OCI-LY7 (cell line): ENCODE measurements around the gene ESPNL. TPM values are rescaled to one million over a fixed set of nuclear protein-coding genes. Genes with fewer than 3 reads are reported as not detected.

Source experiments
- BruUV-seq: library from RNA; stranded (reverse); fragments of 400-500 nt; replicated peaks from 2 replicates; lab custom pipeline; 2021; lab: Mats Ljungman, UMichigan
- CTCF ChIA-PET: fragments of 300-600 bp; sonication (Branson Sonifier 250); formaldehyde crosslinking; loops from one replicate; lab custom pipeline; 2022; ENCODE audit warnings: antibody characterized with exemption; ENCODE audit not compliant: unreplicated experiment; lab: Charles Lee
- POLR2A ChIA-PET: fragments of 300-600 bp; sonication (Branson Sonifier 250); formaldehyde crosslinking; loops from one replicate; lab custom pipeline; 2022; ENCODE audit warnings: antibody characterized with exemption; lab: Charles Lee
- DNase-seq: peaks from one replicate; pipeline ENCODE4 v3.0.0-alpha.2; 2015; ENCODE audit warnings: low spot score
- H2AFZ ChIP-seq: fragments of 200-600 bp; sonication (generic), shearing (Covaris generic); 2 replicates; pipeline ENCODE4 v1.6.1; 2014; ENCODE audit warnings: mild to moderate bottlenecking, antibody characterized with exemption, low read length, moderate library complexity
- H3K27ac ChIP-seq: fragments of 200-600 bp; sonication (generic); 2 replicates; pipeline ENCODE4 v1.5.1; 2014; ENCODE audit warnings: mixed run types, low read depth, mild to moderate bottlenecking, moderate library complexity, low read length, inconsistent platforms; ENCODE audit not compliant: poor library complexity, severe bottlenecking
- H3K36me3 ChIP-seq: fragments of 200-600 bp; sonication (generic); 2 replicates; pipeline ENCODE4 v1.6.1; 2014; ENCODE audit warnings: mild to moderate bottlenecking, antibody characterized with exemption, low read length, moderate library complexity, mixed read lengths; ENCODE audit not compliant: insufficient read depth
- H3K4me1 ChIP-seq: fragments of 200-600 bp; sonication (generic); 2 replicates; pipeline ENCODE4 v1.5.1; 2014; ENCODE audit warnings: mild to moderate bottlenecking, low read length; ENCODE audit not compliant: insufficient read depth, poor library complexity, severe bottlenecking
- H3K4me2 ChIP-seq: fragments of 200-600 bp; sonication (generic); 2 replicates; pipeline ENCODE4 v1.6.1; 2014; ENCODE audit warnings: mild to moderate bottlenecking, low read length
- H3K4me3 ChIP-seq: fragments of 200-600 bp; sonication (generic); 2 replicates; pipeline ENCODE4 v1.5.1; 2014; ENCODE audit warnings: mild to moderate bottlenecking, low read depth, low read length; ENCODE audit not compliant: poor library complexity, severe bottlenecking
- H3K79me2 ChIP-seq: fragments of 200-600 bp; sonication (generic); 2 replicates; pipeline ENCODE4 v1.6.1; 2016; ENCODE audit warnings: low read depth, mild to moderate bottlenecking, low read length, moderate library complexity, mixed read lengths; ENCODE audit not compliant: insufficient read depth
- H3K9me2 ChIP-seq: fragments of 200-600 bp; sonication (generic); 2 replicates; pipeline ENCODE4 v1.6.1; 2016; ENCODE audit warnings: mild to moderate bottlenecking, low read length, mixed read lengths; ENCODE audit not compliant: insufficient read depth
- H3K9me3 ChIP-seq: fragments of 200-600 bp; sonication (generic); 2 replicates; pipeline ENCODE4 v1.6.1; 2014; ENCODE audit warnings: mild to moderate bottlenecking, mixed run types, low read length, mixed read lengths
- H4K20me1 ChIP-seq: fragments of 200-600 bp; sonication (generic); 2 replicates; pipeline ENCODE4 v1.6.1; 2014; ENCODE audit warnings: mild to moderate bottlenecking, antibody characterized with exemption, low read length, moderate library complexity, mixed read lengths; ENCODE audit not compliant: insufficient read depth
- EZH2phosphoT487 ChIP-seq: fragments of 200-600 bp; sonication (generic); IDR thresholded peaks from 2 replicates; pipeline ENCODE4 v1.6.1; 2018; ENCODE audit warnings: low read depth, borderline replicate concordance, mild to moderate bottlenecking, mixed run types, antibody characterized with exemption, low read length, moderate library complexity, mixed read lengths
- intact Hi-C: fragments of 100-400 bp; cut with micrococcal nuclease; formaldehyde crosslinking; loops from one replicate; pipeline ENCODE4 v1.10.0; 2022; ENCODE audit not compliant: unreplicated experiment
- total RNA-seq, 2 experiments: library from RNA; depleted of rRNA in 1 of 2; stranded (reverse); fragments of >200 nt in 1 of 2; shearing (Covaris generic) in 1 of 2; gene quantifications; 2 replicates each; pipeline ENCODE4 v1.2.3, GENCODE V29; 2014 to 2022
- TF ChIP-seq, protein P1 (sequence below): fragments of 200-600 bp; sonication (generic); conservative IDR thresholded peaks from 2 replicates; pipeline ENCODE4 v1.5.1; 2014; ENCODE audit warnings: mild to moderate bottlenecking, antibody characterized with exemption, low read length, moderate library complexity, mixed read lengths

ESPNL gene
- total RNA-seq, 2 experiments from 2014 or later = 5.0 to 7.7 TPM

- Histone ChIP-seq H3K36me3 (peaks cover 81% of the 10 kb centered on the region), H3K27ac (no peak overlapping the region), H3K9me2 (no peaks in the 10 kb centered on the region), H2AFZ (no peak overlapping the region), H3K4me1 (peaks cover 8% of the 10 kb centered on the region), H3K9me3 (peaks cover 3% of the 10 kb centered on the region; the same call in 1 of the 2 replicates), H4K20me1 (no peaks in the 10 kb centered on the region), H3K4me3 (no peak overlapping the region), H3K4me2 (no peak overlapping the region), H3K79me2 (no peaks in the 10 kb centered on the region)
- intact Hi-C loops = no loop called here
- no peak for TF ChIP-seq EZH2phosphoT487
- TF ChIP-seq, protein P1, sequence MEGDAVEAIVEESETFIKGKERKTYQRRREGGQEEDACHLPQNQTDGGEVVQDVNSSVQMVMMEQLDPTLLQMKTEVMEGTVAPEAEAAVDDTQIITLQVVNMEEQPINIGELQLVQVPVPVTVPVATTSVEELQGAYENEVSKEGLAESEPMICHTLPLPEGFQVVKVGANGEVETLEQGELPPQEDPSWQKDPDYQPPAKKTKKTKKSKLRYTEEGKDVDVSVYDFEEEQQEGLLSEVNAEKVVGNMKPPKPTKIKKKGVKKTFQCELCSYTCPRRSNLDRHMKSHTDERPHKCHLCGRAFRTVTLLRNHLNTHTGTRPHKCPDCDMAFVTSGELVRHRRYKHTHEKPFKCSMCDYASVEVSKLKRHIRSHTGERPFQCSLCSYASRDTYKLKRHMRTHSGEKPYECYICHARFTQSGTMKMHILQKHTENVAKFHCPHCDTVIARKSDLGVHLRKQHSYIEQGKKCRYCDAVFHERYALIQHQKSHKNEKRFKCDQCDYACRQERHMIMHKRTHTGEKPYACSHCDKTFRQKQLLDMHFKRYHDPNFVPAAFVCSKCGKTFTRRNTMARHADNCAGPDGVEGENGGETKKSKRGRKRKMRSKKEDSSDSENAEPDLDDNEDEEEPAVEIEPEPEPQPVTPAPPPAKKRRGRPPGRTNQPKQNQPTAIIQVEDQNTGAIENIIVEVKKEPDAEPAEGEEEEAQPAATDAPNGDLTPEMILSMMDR = no peak
- POLR2A ChIA-PET = no interaction called here
- CTCF ChIA-PET = interaction anchor here (0.5 kb wide), 1 partner anchor 30 kb away, joined by 6 read pairs; no protein-coding TSS in a partner anchor
- no peak for DNase-seq
- BruUV-seq = no TSS peak
Measured at GRCh38 chr2:238067939-238068338, 32.2 kb upstream of the ESPNL start.

- Histone ChIP-seq H4K20me1 (no peaks in the 10 kb centered on the region), H3K79me2 (no peaks in the 10 kb centered on the region), H3K27ac (no peak overlapping the region), H3K9me2 (no peaks in the 10 kb centered on the region), H3K4me1 (peaks cover 7% of the 10 kb centered on the region), H3K9me3 (peaks cover 8% of the 10 kb centered on the region; the same call in 1 of the 2 replicates), H3K36me3 (peaks cover 91% of the 10 kb centered on the region), H3K4me2 (no peak overlapping the region), H3K4me3 (no peak overlapping the region), H2AFZ (no peak overlapping the region)
- TF ChIP-seq, protein P1 = no peak
- no peak for TF ChIP-seq EZH2phosphoT487
- ChIA-PET CTCF (no interaction called here), POLR2A (interaction anchor here (0.5 kb wide), 1 partner anchor 75 kb away, joined by 3 read pairs; no protein-coding TSS in a partner anchor)
- no peak for DNase-seq
- no TSS peak for BruUV-seq
- intact Hi-C loops = no loop called here
Measured at GRCh38 chr2:238069021-238069709, 31.0 kb upstream of the ESPNL start.

DNA sequence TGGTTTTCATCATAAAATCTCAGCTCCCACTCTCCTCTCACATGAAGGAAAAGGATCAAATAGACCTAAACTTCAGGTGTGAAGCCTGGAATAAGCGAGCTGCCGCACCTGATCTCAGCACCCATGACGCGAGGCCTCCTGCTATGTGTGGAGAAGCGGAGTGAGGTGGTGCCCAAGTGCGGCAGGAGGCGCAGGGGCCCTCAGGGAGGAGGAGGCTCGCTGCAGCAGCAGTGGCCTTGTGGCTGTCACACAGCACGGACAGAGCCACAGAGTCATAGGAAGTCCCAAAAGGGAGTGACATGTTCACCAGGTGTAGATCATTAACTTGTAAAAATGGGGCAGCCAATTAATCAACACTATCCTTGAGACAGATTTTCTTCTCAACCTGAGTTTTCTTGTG, 30.3 kb upstream of the ESPNL start:
- H3K4me3 ChIP-seq = no peak overlapping the region
- no peak overlapping the region for H3K27ac ChIP-seq
- H3K4me2 ChIP-seq = no peak overlapping the region
- TF ChIP-seq, protein P1 = no peak
- TF ChIP-seq EZH2phosphoT487 = no peak
- no peaks in the 10 kb centered on the region for H4K20me1 ChIP-seq
- H3K9me2 ChIP-seq = no peaks in the 10 kb centered on the region
- H3K36me3 ChIP-seq = peaks cover 92% of the 10 kb centered on the region
- peaks cover 8% of the 10 kb centered on the region; the same call in 1 of the 2 replicates for H3K9me3 ChIP-seq
- peaks cover 7% of the 10 kb centered on the region for H3K4me1 ChIP-seq
- intact Hi-C loops = no loop called here
- H3K79me2 ChIP-seq = no peaks in the 10 kb centered on the region
- ChIA-PET POLR2A (no interaction called here), CTCF (no interaction called here)
- no peak for DNase-seq
- BruUV-seq = no TSS peak
- no peak overlapping the region for H2AFZ ChIP-seq
